Measurements from ENCODE around the gene LGALS3BP. TPM values are rescaled to one million over a fixed set of nuclear protein-coding genes. Genes with fewer than 3 reads are reported as not detected.

The LGALS3BP gene
- total and polyA plus RNA-seq, 2 experiments from 2014 or later = 15.1 to 36.5 TPM

DNA sequence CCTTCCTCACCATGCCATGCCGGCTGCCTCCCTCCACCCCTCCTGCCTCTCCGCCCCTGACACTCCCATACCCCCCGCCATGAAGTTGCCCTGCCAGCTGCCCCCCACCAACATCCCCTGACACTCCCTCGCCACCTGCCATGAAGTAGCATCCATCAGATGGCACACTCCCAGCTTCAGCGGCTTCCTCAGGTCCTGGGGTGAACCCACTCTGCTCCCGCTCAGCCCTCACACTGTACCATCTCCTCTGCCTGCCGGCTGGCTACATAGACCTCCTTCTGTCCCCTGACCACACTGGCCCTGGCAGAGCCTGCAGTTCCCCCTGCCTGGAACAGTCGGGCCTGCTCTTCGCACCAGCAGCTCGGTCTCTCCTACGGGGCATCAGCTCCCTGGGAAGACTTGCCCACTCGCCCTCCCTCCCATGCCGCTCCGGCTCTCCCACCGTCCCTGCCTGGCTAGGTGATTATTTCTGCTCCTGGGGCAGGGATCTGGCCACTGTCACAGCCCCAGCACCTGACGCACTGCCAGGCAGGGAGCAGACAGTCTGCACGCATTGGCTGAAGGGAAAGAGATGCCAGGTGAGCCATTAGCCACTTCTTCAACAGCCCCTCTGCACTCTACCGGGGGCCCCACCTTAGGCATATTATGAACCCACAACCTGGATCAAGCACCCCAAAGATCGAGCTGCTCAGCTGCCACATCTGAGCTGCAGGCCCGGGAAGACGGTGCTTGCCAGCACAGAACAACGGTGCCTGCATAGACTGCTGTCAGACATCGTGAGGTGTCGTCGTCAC lies 20.9 kb upstream of the LGALS3BP start:
- Mint-ChIP-seq H3K4me1 (no peaks in the 10 kb centered on the region; the same call in 2 of the 3 replicates), H3K27me3 (ENCODE audit: insufficient read depth, low read depth, poor library complexity) (peaks cover 42% of the 10 kb centered on the region), H3K9me3 (no peaks in the 10 kb centered on the region), H3K27ac (no peak overlapping the region), H3K36me3 (ENCODE audit: low read depth) (peaks cover 23% of the 10 kb centered on the region), H3K4me3 (no peak overlapping the region)
- Histone ChIP-seq H3K9me2 (ENCODE audit: insufficient read depth) (no peaks in the 10 kb centered on the region), H3K79me2 (replicated peaks; ENCODE audit: insufficient read depth) (0 out of 2 replicates have a peak, but pooled peaks cover 10% of the 10 kb centered on the region), H4K20me1 (replicated peaks; ENCODE audit: insufficient read depth) (peaks cover 18% of the 10 kb centered on the region), H3K27ac (ENCODE audit: low read depth) (no peak overlapping the region), H3K36me3 (ENCODE audit: insufficient read depth) (no peaks in the 10 kb centered on the region), H3K27me3 (ENCODE audit: insufficient read depth) (peaks cover 29% of the 10 kb centered on the region), H3K4me3 (no peak overlapping the region), H2AFZ (no peak overlapping the region), H3F3A (replicated peaks; ENCODE audit: low read depth) (peaks cover 4% of the 10 kb centered on the region; the same call in 1 of the 2 replicates), H3K4me2 (no peak overlapping the region), H3K4me1 (ENCODE audit: insufficient read depth) (no peaks in the 10 kb centered on the region)
- TF ChIP-seq POLR2AphosphoS5 (IDR thresholded peaks at IDR 0.05; ENCODE audit: low read depth) (no peak), JUNB (IDR thresholded peaks at IDR 0.05; ENCODE audit: unreplicated experiment) (no peak), EZH2phosphoT487 (IDR thresholded peaks at IDR 0.05; ENCODE audit: unreplicated experiment) (no peak), STAT1 (IDR thresholded peaks at IDR 0.05; ENCODE audit: unreplicated experiment) (no peak), ZNF331 (CRISPR knock-in tag; IDR thresholded peaks at IDR 0.05; ENCODE audit: low read depth) (no peak), EZH2 (IDR thresholded peaks at IDR 0.05; ENCODE audit: low read depth, unreplicated experiment) (no peak), NANOG (IDR thresholded peaks at IDR 0.05; ENCODE audit: borderline replicate concordance) (no peak)
- TF ChIP-seq, protein P1, sequence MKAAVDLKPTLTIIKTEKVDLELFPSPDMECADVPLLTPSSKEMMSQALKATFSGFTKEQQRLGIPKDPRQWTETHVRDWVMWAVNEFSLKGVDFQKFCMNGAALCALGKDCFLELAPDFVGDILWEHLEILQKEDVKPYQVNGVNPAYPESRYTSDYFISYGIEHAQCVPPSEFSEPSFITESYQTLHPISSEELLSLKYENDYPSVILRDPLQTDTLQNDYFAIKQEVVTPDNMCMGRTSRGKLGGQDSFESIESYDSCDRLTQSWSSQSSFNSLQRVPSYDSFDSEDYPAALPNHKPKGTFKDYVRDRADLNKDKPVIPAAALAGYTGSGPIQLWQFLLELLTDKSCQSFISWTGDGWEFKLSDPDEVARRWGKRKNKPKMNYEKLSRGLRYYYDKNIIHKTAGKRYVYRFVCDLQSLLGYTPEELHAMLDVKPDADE (IDR thresholded peaks at IDR 0.05) = no peak
- TF ChIP-seq, protein P2, sequence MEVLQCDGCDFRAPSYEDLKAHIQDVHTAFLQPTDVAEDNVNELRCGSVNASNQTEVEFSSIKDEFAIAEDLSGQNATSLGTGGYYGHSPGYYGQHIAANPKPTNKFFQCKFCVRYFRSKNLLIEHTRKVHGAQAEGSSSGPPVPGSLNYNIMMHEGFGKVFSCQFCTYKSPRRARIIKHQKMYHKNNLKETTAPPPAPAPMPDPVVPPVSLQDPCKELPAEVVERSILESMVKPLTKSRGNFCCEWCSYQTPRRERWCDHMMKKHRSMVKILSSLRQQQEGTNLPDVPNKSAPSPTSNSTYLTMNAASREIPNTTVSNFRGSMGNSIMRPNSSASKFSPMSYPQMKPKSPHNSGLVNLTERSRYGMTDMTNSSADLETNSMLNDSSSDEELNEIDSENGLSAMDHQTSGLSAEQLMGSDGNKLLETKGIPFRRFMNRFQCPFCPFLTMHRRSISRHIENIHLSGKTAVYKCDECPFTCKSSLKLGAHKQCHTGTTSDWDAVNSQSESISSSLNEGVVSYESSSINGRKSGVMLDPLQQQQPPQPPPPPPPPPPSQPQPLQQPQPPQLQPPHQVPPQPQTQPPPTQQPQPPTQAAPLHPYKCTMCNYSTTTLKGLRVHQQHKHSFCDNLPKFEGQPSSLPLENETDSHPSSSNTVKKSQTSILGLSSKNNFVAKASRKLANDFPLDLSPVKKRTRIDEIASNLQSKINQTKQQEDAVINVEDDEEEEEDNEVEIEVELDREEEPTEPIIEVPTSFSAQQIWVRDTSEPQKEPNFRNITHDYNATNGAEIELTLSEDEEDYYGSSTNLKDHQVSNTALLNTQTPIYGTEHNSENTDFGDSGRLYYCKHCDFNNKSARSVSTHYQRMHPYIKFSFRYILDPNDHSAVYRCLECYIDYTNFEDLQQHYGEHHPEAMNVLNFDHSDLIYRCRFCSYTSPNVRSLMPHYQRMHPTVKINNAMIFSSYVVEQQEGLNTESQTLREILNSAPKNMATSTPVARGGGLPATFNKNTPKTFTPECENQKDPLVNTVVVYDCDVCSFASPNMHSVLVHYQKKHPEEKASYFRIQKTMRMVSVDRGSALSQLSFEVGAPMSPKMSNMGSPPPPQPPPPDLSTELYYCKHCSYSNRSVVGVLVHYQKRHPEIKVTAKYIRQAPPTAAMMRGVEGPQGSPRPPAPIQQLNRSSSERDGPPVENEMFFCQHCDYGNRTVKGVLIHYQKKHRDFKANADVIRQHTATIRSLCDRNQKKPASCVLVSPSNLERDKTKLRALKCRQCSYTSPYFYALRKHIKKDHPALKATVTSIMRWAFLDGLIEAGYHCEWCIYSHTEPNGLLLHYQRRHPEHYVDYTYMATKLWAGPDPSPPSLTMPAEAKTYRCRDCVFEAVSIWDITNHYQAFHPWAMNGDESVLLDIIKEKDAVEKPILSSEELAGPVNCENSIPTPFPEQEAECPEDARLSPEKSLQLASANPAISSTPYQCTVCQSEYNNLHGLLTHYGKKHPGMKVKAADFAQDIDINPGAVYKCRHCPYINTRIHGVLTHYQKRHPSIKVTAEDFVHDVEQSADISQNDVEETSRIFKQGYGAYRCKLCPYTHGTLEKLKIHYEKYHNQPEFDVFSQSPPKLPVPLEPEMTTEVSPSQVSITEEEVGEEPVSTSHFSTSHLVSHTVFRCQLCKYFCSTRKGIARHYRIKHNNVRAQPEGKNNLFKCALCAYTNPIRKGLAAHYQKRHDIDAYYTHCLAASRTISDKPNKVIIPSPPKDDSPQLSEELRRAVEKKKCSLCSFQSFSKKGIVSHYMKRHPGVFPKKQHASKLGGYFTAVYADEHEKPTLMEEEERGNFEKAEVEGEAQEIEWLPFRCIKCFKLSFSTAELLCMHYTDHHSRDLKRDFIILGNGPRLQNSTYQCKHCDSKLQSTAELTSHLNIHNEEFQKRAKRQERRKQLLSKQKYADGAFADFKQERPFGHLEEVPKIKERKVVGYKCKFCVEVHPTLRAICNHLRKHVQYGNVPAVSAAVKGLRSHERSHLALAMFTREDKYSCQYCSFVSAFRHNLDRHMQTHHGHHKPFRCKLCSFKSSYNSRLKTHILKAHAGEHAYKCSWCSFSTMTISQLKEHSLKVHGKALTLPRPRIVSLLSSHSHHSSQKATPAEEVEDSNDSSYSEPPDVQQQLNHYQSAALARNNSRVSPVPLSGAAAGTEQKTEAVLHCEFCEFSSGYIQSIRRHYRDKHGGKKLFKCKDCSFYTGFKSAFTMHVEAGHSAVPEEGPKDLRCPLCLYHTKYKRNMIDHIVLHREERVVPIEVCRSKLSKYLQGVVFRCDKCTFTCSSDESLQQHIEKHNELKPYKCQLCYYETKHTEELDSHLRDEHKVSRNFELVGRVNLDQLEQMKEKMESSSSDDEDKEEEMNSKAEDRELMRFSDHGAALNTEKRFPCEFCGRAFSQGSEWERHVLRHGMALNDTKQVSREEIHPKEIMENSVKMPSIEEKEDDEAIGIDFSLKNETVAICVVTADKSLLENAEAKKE (CRISPR knock-in tag; IDR thresholded peaks at IDR 0.05) = no peak
- TF ChIP-seq, protein P3, sequence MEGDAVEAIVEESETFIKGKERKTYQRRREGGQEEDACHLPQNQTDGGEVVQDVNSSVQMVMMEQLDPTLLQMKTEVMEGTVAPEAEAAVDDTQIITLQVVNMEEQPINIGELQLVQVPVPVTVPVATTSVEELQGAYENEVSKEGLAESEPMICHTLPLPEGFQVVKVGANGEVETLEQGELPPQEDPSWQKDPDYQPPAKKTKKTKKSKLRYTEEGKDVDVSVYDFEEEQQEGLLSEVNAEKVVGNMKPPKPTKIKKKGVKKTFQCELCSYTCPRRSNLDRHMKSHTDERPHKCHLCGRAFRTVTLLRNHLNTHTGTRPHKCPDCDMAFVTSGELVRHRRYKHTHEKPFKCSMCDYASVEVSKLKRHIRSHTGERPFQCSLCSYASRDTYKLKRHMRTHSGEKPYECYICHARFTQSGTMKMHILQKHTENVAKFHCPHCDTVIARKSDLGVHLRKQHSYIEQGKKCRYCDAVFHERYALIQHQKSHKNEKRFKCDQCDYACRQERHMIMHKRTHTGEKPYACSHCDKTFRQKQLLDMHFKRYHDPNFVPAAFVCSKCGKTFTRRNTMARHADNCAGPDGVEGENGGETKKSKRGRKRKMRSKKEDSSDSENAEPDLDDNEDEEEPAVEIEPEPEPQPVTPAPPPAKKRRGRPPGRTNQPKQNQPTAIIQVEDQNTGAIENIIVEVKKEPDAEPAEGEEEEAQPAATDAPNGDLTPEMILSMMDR (conservative IDR thresholded peaks at IDR 0.05; ENCODE audit: low read depth in 2 of 2) = no peak
- ATAC-seq (no peak), DNase-seq (ENCODE audit: low spot score) (no peak)

All from GM23338 (cell line).